PC-9 (cell line): ENCODE measurements around the gene MADD. TPM values are rescaled to one million over a fixed set of nuclear protein-coding genes. Genes with fewer than 3 reads are reported as not detected.

Source experiments
- BruUV-seq: library from RNA; stranded (reverse); fragments of 400-500 nt; replicated peaks from 2 replicates; lab custom pipeline; 2021; lab: Mats Ljungman, UMichigan
- CTCF ChIA-PET: fragments of 300-600 bp; sonication (Branson Sonifier 250); formaldehyde crosslinking; loops from one replicate; lab custom pipeline; 2022; ENCODE audit warnings: antibody characterized with exemption; lab: Charles Lee
- POLR2A ChIA-PET: fragments of 300-600 bp; sonication (Branson Sonifier 250); formaldehyde crosslinking; loops from one replicate; lab custom pipeline; 2022; ENCODE audit warnings: antibody characterized with exemption; ENCODE audit not compliant: unreplicated experiment; lab: Charles Lee
- DNase-seq, 2 experiments: peaks; one replicate each; pipeline versions ENCODE4 v3.0.0 to v3.0.0-alpha.2; 2015 to 2022; ENCODE audit warnings: mixed read lengths in 1 of 2
- H2AFZ ChIP-seq: fragments of 200-600 bp; sonication (generic); 2 replicates; pipeline ENCODE4 v1.8.1; 2017; ENCODE audit warnings: antibody characterized with exemption
- H3F3A ChIP-seq: fragments of 200-600 bp; sonication (generic); 2 replicates; pipeline ENCODE4 v1.8.1; 2017; ENCODE audit warnings: antibody characterized with exemption, mild to moderate bottlenecking, low read depth; ENCODE audit not compliant: insufficient read depth
- H3K27ac ChIP-seq: fragments of 200-600 bp; sonication (generic); 2 replicates; pipeline ENCODE4 v1.6.1; 2016; ENCODE audit warnings: mixed run types
- H3K27me3 ChIP-seq: fragments of 200-600 bp; sonication (generic); 2 replicates; pipeline ENCODE4 v1.6.1; 2016; ENCODE audit warnings: low read depth, mixed run types; ENCODE audit not compliant: insufficient read depth
- H3K36me3 ChIP-seq: fragments of 200-600 bp; sonication (generic); 2 replicates; pipeline ENCODE4 v1.6.1; 2016; ENCODE audit warnings: low read depth, mixed run types
- H3K4me1 ChIP-seq: fragments of 200-600 bp; sonication (generic); replicated peaks from 2 replicates; pipeline ENCODE4 v1.6.1; 2016; ENCODE audit warnings: mixed run types; ENCODE audit not compliant: insufficient read depth
- H3K4me2 ChIP-seq: fragments of 200-600 bp; sonication (generic); 2 replicates; pipeline ENCODE4 v1.6.1; 2017; ENCODE audit warnings: mixed run types
- H3K4me3 ChIP-seq: fragments of 200-600 bp; sonication (generic); 2 replicates; pipeline ENCODE4 v1.6.1; 2016; ENCODE audit warnings: mixed run types
- H3K79me2 ChIP-seq: fragments of 200-600 bp; sonication (generic); 2 replicates; pipeline ENCODE4 v1.6.1; 2017; ENCODE audit warnings: low read depth, mixed run types
- H3K9me2 ChIP-seq: fragments of 200-600 bp; sonication (generic); 2 replicates; pipeline ENCODE4 v1.8.1; 2017; ENCODE audit warnings: mild to moderate bottlenecking; ENCODE audit not compliant: insufficient read depth
- H3K9me3 ChIP-seq: fragments of 200-600 bp; sonication (generic); 2 replicates; pipeline ENCODE4 v1.8.1; 2016; ENCODE audit warnings: low read depth; ENCODE audit not compliant: insufficient read depth
- H4K20me1 ChIP-seq: fragments of 200-600 bp; sonication (generic); 2 replicates; pipeline ENCODE4 v1.8.1; 2017; ENCODE audit not compliant: insufficient read depth
- EZH2 ChIP-seq: fragments of 200-600 bp; sonication (generic); IDR thresholded peaks from 2 replicates; pipeline ENCODE4 v1.8.0; 2017; ENCODE audit warnings: antibody characterized with exemption, low read depth
- intact Hi-C: fragments of 100-400 bp; cut with micrococcal nuclease; formaldehyde crosslinking; loops from one replicate; pipeline ENCODE4 v1.10.0; 2022; ENCODE audit not compliant: unreplicated experiment
- total RNA-seq: library from RNA; stranded (reverse); gene quantifications from 2 replicates; pipeline ENCODE4 v1.2.3, GENCODE V29; 2021
- TF ChIP-seq, protein P1 (sequence below): fragments of 200-600 bp; sonication (generic); conservative IDR thresholded peaks from 2 replicates; pipeline ENCODE4 v1.6.1; 2017; ENCODE audit warnings: mixed run types, antibody characterized with exemption, mild to moderate bottlenecking, moderate library complexity

MADD gene
- total RNA-seq, 1 experiment from 2014 or later: 65.9 TPM

DNA sequence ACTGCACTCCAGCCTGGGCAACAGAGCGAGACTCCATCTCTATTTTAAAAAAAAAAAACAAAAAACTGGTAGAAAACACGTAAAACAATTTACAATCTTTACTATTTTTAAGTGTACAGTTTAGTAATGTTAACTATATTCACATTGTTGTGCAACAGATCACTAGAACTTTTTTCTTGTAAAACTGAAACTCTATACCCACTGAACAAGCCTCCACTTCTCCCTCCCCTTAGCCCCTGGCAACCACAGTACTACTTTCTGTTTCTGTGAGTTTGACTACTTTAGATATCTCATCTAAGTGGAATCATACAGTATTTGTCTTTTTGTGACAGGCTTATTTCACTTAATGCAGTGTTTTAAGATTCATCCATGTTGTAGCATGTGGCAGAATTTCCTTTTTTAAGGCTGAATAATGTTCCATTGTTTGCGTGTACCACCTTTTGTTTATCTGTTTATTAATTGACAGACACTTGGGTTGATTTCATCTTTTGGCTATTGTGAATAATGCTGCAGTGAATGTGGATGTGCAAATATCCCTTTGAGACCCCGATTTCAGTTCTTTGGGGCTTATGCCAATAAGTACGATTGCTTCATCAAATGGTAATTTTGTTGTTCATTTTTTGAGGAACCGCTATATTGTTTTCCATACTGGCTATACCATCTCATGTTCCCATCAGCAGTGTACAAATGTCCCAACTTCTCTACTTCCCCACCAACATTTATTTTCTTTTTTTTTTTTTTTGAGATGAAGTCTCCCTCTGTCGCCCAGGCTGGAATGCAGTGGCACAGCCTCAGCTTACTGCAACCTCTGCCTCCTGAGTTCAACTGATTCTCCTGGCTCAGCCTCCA lies 44.2 kb upstream of the MADD start:
- Histone ChIP-seq H3K4me2 (no peak overlapping the region), H3K9me3 (no peaks in the 10 kb centered on the region), H3K79me2 (no peaks in the 10 kb centered on the region), H3K27me3 (no peaks in the 10 kb centered on the region), H2AFZ (no peak overlapping the region), H3K9me2 (no peaks in the 10 kb centered on the region), H4K20me1 (no peaks in the 10 kb centered on the region), H3F3A (peaks cover 5% of the 10 kb centered on the region), H3K4me3 (no peak overlapping the region), H3K4me1 (peaks cover 4% of the 10 kb centered on the region), H3K36me3 (peaks cover 16% of the 10 kb centered on the region; the same call in 1 of the 2 replicates), H3K27ac (no peak overlapping the region)
- BruUV-seq: no TSS peak
- DNase-seq: no peak
- intact Hi-C loops: no loop called here
- ChIA-PET POLR2A (interaction anchor here (0.6 kb wide), 1 partner anchor 12 kb away, joined by 6 read pairs; no protein-coding TSS in a partner anchor), CTCF (interaction anchor here (0.6 kb wide), 1 partner anchor 235 kb away, joined by 3 read pairs; no protein-coding TSS in a partner anchor)
- TF ChIP-seq EZH2: no peak

DNA sequence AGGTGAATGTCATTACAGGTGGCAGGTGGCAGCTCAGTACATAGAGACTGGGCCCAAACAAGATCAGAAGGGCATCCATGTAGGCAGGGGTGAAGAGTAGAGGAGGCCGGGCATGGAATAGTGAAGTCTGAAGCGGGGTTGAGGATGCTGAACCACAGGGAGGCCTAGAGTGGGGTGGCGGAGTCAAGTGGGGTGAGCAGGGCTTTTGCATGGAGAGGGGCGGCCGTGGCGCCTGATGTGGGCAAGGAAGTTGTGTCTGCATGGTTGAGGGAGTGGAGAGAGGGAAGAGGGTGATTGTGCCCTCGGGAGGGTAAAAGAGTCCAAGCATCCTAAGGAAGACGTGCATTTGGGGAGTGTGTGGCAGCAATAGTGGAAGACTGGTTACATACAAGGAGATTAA lies 40.8 kb upstream of the MADD start:
- TF ChIP-seq, protein P1, sequence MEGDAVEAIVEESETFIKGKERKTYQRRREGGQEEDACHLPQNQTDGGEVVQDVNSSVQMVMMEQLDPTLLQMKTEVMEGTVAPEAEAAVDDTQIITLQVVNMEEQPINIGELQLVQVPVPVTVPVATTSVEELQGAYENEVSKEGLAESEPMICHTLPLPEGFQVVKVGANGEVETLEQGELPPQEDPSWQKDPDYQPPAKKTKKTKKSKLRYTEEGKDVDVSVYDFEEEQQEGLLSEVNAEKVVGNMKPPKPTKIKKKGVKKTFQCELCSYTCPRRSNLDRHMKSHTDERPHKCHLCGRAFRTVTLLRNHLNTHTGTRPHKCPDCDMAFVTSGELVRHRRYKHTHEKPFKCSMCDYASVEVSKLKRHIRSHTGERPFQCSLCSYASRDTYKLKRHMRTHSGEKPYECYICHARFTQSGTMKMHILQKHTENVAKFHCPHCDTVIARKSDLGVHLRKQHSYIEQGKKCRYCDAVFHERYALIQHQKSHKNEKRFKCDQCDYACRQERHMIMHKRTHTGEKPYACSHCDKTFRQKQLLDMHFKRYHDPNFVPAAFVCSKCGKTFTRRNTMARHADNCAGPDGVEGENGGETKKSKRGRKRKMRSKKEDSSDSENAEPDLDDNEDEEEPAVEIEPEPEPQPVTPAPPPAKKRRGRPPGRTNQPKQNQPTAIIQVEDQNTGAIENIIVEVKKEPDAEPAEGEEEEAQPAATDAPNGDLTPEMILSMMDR: no peak
- no peak for TF ChIP-seq EZH2
- no peak for DNase-seq
- Histone ChIP-seq H3K27me3 (no peaks in the 10 kb centered on the region), H3K4me1 (peaks cover 13% of the 10 kb centered on the region), H3K9me2 (no peaks in the 10 kb centered on the region), H3F3A (peaks cover 18% of the 10 kb centered on the region), H3K9me3 (no peaks in the 10 kb centered on the region), H3K4me3 (no peak overlapping the region), H2AFZ (no peak overlapping the region), H3K36me3 (peaks cover 10% of the 10 kb centered on the region; the same call in 1 of the 2 replicates), H4K20me1 (no peaks in the 10 kb centered on the region), H3K79me2 (no peaks in the 10 kb centered on the region), H3K27ac (no peak overlapping the region), H3K4me2 (no peak overlapping the region)
- POLR2A ChIA-PET: interaction anchor here (0.6 kb wide), 1 partner anchor 9 kb away, joined by 3 read pairs; no protein-coding TSS in a partner anchor
- no TSS peak for BruUV-seq
- intact Hi-C loops: no loop called here
- CTCF ChIA-PET: interaction anchor here (0.7 kb wide), 1 partner anchor 68 kb away, joined by 15 read pairs; no protein-coding TSS in a partner anchor

DNA sequence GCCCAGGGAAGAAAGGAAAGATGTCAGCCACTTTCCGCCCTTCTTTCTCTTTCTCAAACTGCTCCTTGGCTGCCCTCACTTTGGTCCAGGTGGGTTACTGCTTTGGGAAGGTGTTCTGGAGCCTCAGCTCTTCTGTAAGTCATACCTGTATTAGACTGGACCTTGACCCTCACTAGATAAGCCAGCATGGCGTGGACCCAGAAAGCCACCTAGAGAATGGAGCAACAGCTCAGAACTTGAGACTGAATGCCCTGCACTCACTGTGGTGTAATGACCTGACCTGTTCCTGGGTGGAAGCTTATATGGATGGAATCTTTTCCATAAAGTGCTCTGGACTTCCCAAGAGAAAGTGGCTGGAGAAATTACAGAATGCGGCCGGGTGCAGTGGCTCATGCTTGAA lies 36.9 kb upstream of the MADD start:
- Histone ChIP-seq H2AFZ (no peak overlapping the region), H3K36me3 (no peaks in the 10 kb centered on the region), H4K20me1 (no peaks in the 10 kb centered on the region), H3K9me3 (no peaks in the 10 kb centered on the region), H3K27ac (no peak overlapping the region), H3K27me3 (no peaks in the 10 kb centered on the region), H3K4me3 (no peak overlapping the region), H3K4me2 (no peak overlapping the region), H3F3A (peaks cover 49% of the 10 kb centered on the region), H3K4me1 (peaks cover 38% of the 10 kb centered on the region), H3K9me2 (no peaks in the 10 kb centered on the region), H3K79me2 (no peaks in the 10 kb centered on the region)
- BruUV-seq: no TSS peak
- intact Hi-C loops: no loop called here
- ChIA-PET CTCF (interaction anchor here (0.7 to 1.2 kb wide), 2 partner anchors 27 to 395 kb away, joined by 3 to 6 read pairs; no protein-coding TSS in a partner anchor), POLR2A (no interaction called here)
- no peak for TF ChIP-seq EZH2
- TF ChIP-seq, protein P1: no peak
- no peak for DNase-seq
